Uterine smooth muscle cell (primary cell): ENCODE data around the gene BRPF1. TPM values are rescaled to one million over a fixed set of nuclear protein-coding genes. Genes with fewer than 3 reads are reported as not detected.

Source experiments
- total RNA-seq: library from RNA; depleted of rRNA; stranded (reverse); fragments of >200 nt; gene quantifications from 2 replicates; pipeline ENCODE4 v1.2.3, GENCODE V29; 2014

BRPF1 gene
- total RNA-seq = 17.4 and 19.8 TPM in 2 replicates

GRCh38 chr3:9731206-9732079, at the start of gene BRPF1:
TSS of gene BRPF1 (plus strand) at chr3:9731735. CDS start at chr3:9734141, 2,406 bp downstream.

DNA sequence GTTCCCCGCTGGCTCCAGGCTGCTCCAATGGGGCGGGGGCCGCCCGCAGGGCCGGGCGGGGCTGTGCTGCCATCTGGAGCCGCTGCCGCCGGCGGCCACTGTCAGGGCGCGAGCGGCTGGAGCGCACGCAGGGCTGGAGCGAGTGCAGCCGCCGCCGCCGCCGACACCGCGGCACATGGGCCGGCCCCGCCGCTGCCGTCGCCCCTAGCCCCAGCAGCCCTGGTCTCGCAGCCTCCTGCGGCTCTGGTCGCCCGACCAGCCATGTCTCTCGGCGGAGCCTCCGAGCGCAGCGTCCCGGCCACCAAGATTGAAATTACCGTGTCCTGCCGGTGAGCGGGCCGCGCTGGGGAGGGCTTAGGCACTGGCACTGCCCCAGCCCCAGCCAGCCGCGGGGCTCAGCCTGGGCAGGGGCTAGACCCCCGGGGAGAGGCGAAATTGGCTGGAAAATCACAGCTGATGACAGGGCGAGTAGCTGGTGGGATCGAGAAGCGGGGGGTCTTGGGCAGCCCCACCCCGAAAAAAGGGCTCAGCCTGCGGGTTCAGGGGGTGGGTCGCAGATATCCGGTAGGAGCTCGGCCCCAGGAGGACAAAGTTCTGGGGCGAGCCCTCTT, 27.7 kb upstream of the BRPF1 start, which contains the start of gene CPNE9:
Gene CPNE9, plus strand, starts transcription at position 98 of the 611 bp plus-strand sequence. Its CDS starts 164 bp downstream, at position 262.

GRCh38 chr3:9749645-9750555, 18.4 kb downstream of the BRPF1 start, which contains the start of gene OGG1:
TSS of gene OGG1 (plus strand) at chr3:9749952. CDS start at chr3:9750287, 335 bp downstream.

DNA sequence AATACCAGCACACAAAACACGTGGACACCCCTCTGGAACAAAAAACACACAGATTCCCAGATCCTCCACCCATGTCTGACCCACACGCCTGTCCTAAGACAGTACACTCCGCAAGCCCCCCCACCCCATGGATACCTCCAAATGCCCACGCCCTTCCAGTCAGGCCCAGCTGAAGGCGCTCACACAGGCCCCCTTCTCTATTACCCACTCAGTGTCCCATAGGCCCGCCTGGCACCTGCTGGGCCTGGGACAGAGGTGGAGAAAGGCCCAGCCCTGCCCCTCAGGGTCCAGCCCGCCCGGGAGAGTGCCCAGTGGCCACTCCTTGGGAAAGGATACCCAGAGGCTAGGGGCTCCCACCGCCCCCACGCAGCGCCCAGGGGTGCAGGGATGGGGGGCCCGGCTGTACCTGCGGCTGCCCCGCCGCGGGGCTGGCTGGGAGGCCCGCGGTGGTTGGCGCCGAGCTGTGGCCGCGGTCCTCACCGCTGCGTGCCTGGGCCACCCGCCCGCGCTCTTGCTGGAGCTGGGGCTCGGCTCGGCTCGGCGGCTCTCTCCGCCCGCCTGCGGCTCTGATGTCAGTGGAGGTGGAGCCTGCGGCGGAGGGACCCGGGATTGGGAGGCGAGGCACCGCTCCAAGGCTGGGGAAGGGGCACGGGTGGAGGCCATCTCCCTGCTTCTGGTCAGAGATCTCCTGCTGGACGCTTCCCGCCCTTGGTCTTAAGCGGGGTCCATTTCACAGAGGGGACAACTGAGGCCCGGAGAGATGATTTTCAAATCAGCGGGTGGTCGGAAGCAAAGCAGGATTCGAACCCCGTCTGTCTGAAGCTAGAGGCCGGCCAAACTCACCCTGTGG, 38.1 kb downstream of the BRPF1 start, which contains the start of gene CAMK1:
Gene CAMK1, minus strand, starts transcription at position 522 of the 850 bp plus-strand sequence. CDS start 2,198 bp downstream, outside the sequence.

DNA sequence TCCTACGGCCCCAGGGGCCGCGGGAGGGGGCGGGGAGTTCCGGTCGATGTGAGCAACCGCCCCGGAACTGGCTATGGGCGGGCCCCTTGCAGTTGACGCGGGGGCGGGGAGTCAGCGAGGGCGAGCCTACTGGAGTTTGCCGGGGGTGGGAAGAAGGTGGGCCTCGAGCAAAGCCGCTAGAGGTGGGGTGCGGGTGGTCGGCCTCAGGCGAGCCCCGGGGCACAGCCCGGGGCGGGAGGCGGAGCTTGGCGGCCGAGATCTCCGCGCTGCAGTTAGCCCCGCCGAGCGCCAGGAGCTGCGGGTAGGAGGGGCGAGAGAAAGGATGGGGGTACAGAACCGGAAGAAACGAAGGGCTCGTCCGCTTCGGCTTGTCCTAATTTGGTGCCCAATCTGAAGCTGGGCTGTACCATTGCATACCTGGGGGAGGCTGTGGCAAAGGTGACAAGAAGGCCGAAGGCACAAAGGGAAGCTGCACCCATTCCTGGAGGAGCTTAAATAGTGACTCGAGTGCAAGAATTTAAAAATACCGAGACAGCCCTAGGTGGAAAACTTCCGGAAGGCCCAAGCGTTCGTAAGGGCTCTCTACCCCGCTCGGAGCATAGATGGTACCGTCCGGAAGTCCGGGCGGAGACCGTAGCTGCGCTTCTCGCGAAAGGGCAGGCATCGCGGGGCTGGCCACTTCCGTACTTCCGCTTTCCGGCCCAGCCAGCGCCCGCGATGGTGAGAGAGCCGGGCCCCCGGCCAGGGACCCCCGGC, 61.0 kb downstream of the BRPF1 start, which contains the start of the genes ARPC4 and TADA3:
Gene ARPC4, plus strand, starts transcription at position 678 of the 756 bp plus-strand sequence. Its CDS starts 40 bp downstream, at position 718.
Gene TADA3, minus strand, starts transcription at position 69 of the 756 bp plus-strand sequence. CDS start 1,007 bp downstream, outside the sequence.

Other genes starting within 250 kb of the BRPF1 start
- gene LHFPL4, start 177.9 kb upstream of the BRPF1 start, total RNA-seq = not detected in 2 replicates
- 40.6 and 49.8 TPM in 2 replicates for gene MTMR14, start 82.2 kb upstream of the BRPF1 start, total RNA-seq
- not detected in 2 replicates for gene CPNE9, start 27.9 kb upstream of the BRPF1 start, total RNA-seq
- gene OGG1, start 18.2 kb downstream of the BRPF1 start, total RNA-seq = 15.9 and 19.8 TPM in 2 replicates
- gene CAMK1, start 38.2 kb downstream of the BRPF1 start, total RNA-seq = 66.6 and 86.2 TPM in 2 replicates
- gene TADA3, start 60.7 kb downstream of the BRPF1 start, total RNA-seq = 71.8 and 81.4 TPM in 2 replicates
- gene ARPC4, start 61.3 kb downstream of the BRPF1 start, total RNA-seq = 196 and 267 TPM in 2 replicates
- gene TTLL3, start 78.5 kb downstream of the BRPF1 start, total RNA-seq = 15.2 and 28.2 TPM in 2 replicates
- 32.5 and 36.2 TPM in 2 replicates for gene RPUSD3, start 112.3 kb downstream of the BRPF1 start, total RNA-seq
- 0.12 TPM in 1 of 2 replicates, not detected in the other for gene CIDEC, start 148.5 kb downstream of the BRPF1 start, total RNA-seq
- gene JAGN1, start 158.9 kb downstream of the BRPF1 start, total RNA-seq = 31.5 and 40.1 TPM in 2 replicates
- 0.62 and 2.0 TPM in 2 replicates for gene IL17RE, start 171.1 kb downstream of the BRPF1 start, total RNA-seq
- 43.3 and 43.7 TPM in 2 replicates for gene IL17RC, start 185.4 kb downstream of the BRPF1 start, total RNA-seq
- gene CRELD1, start 202.1 kb downstream of the BRPF1 start, total RNA-seq = 20.6 and 69.7 TPM in 2 replicates
- gene PRRT3, start 220.7 kb downstream of the BRPF1 start, total RNA-seq = 1.3 and 2.1 TPM in 2 replicates